Esophagus muscularis mucosa (tissue), 3 donors: ENCODE results near the gene HBEGF.

Experiments used
- CTCF ChIP-seq, 3 experiments: fragments of 200-600 bp in 2 of 3; fragments of 450-650 bp in 1 of 3; sonication (generic) in 2 of 3; IDR thresholded peaks; one replicate each; pipeline ENCODE4 v1.5.1; 2017 to 2019; ENCODE audit warnings: antibody characterized with exemption in 3 of 3, mild to moderate bottlenecking in 2 of 3, moderate library complexity in 1 of 3
- EP300 ChIP-seq: sonication (generic); formaldehyde crosslinking; IDR thresholded peaks from one replicate; pipeline ENCODE4 v1.6.1; 2017; ENCODE audit warnings: antibody characterized with exemption

GRCh38 chr5:140312791-140313189 lies 33.6 kb downstream of the HBEGF start:
- TF ChIP-seq CTCF (IDR thresholded peaks at IDR 0.05) (no peak), EP300 (no peak)
